Measurements from ENCODE around the gene ACOD1. TPM values are rescaled to one million over a fixed set of nuclear protein-coding genes. Genes with fewer than 3 reads are reported as not detected.

ACOD1 gene
- total and polyA plus RNA-seq, 2 of the 13 experiments (the other 11 are each of a cell fraction or from before 2014, with no cell fraction given) = not detected

- TF ChIP-seq MIXL1 (CRISPR knock-in tag; IDR thresholded peaks at IDR 0.05) (no peak), MIER3 (CRISPR knock-in tag; IDR thresholded peaks at IDR 0.05; ENCODE audit: borderline replicate concordance) (0 out of 2 replicates have a peak, but pooled peaks have one; percentile 22), ZNF569 (CRISPR knock-in tag; IDR thresholded peaks at IDR 0.05; ENCODE audit: borderline replicate concordance) (no peak), HOXA5 (CRISPR knock-in tag; IDR thresholded peaks at IDR 0.05) (no peak), SOX6 (IDR thresholded peaks at IDR 0.05) (no peak), SOX6 (CRISPR knock-in tag; IDR thresholded peaks at IDR 0.05) (no peak), CCAR2 (optimal IDR thresholded peaks at IDR 0.05; ENCODE audit: low read depth, low read length) (no peak), GATAD1 (CRISPR knock-in tag; IDR thresholded peaks at IDR 0.05) (no peak), ZNF598 (CRISPR knock-in tag; IDR thresholded peaks at IDR 0.05; ENCODE audit: borderline replicate concordance) (no peak), RFX1 (IDR thresholded peaks at IDR 0.05) (no peak), ZBTB26 (CRISPR knock-in tag; IDR thresholded peaks at IDR 0.05; ENCODE audit: borderline replicate concordance) (no peak), KMT2A (CRISPR knock-in tag; IDR thresholded peaks at IDR 0.05) (no peak), ZNF646 (CRISPR knock-in tag; IDR thresholded peaks at IDR 0.05) (no peak), CENPBD1 (CRISPR knock-in tag; IDR thresholded peaks at IDR 0.05; ENCODE audit: borderline replicate concordance, low read depth) (no peak), POLR2G (IDR thresholded peaks at IDR 0.05; ENCODE audit: low read depth, low read length) (no peak), ZNF7 (CRISPR knock-in tag; IDR thresholded peaks at IDR 0.05) (no peak), TFAP4 (IDR thresholded peaks at IDR 0.05; ENCODE audit: borderline replicate concordance, low read depth) (peak; percentile 27; the same call in 1 of the 2 replicates), RARA (CRISPR knock-in tag; IDR thresholded peaks at IDR 0.05) (peak; percentile 45; the same call in 1 of the 2 replicates), ETV5 (CRISPR knock-in tag; IDR thresholded peaks at IDR 0.05; ENCODE audit: borderline replicate concordance) (peak; percentile 26; the same call in 1 of the 2 replicates), PPARG (CRISPR knock-in tag; conservative IDR thresholded peaks at IDR 0.05) (0 out of 2 replicates have a peak, but pooled peaks have one; percentile 57), ZBTB21 (CRISPR knock-in tag; IDR thresholded peaks at IDR 0.05) (0 out of 2 replicates have a peak, but pooled peaks have one; percentile 25), ZNF484 (CRISPR knock-in tag; IDR thresholded peaks at IDR 0.05; ENCODE audit: borderline replicate concordance, low read depth) (no peak), SP1 (IDR thresholded peaks at IDR 0.05) (no peak), SP1 (CRISPR knock-in tag; IDR thresholded peaks at IDR 0.05) (no peak), PHF5A (CRISPR knock-in tag; IDR thresholded peaks at IDR 0.05; ENCODE audit: low read depth, unreplicated experiment) (no peak)
Measured at GRCh38 chr13:76982061-76982460, 33.8 kb downstream of the ACOD1 start (continued).
